ENCODE data around the gene STAT2.

- TF ChIP-seq CTCF (IDR thresholded peaks at IDR 0.05) (no peak), POLR2A (IDR thresholded peaks at IDR 0.05) (no peak), POLR2AphosphoS5 (IDR thresholded peaks at IDR 0.05) (no peak)
Measured at GRCh38 chr12:56351325-56351724, 8.6 kb downstream of the STAT2 start.
